Globus pallidus (tissue), 1 donor: Measurements from ENCODE around the gene PDE8A.
"Not testable (repeated sequence)": the region's sequence is repeated elsewhere in the genome, so short reads cannot be mapped to it uniquely, and the experiment has no call there.

Experiments
- DNase-seq: peaks from one replicate; pipeline ENCODE4 v3.0.0-alpha.2; 2015; ENCODE audit warnings: low spot score

Gene PDE8A

GRCh38 chr15:84961707-84962106, 19.9 kb upstream of the PDE8A start:
- DNase-seq: no peak

- DNase-seq: no peak
These were observed 18.7 kb upstream of the PDE8A start for GRCh38 chr15:84962955-84963354.

GRCh38 chr15:84967380-84967779, 14.3 kb upstream of the PDE8A start:
- no peak for DNase-seq

GRCh38 chr15:84968301-84968700, 13.4 kb upstream of the PDE8A start:
- DNase-seq: no peak

- DNase-seq: peak; percentile 83
These were observed 12.4 kb upstream of the PDE8A start for GRCh38 chr15:84969257-84969656.

- no peak for DNase-seq
These were observed 10.8 kb upstream of the PDE8A start for GRCh38 chr15:84970843-84971242.

GRCh38 chr15:84973492-84974460, 7.9 kb upstream of the PDE8A start:
- DNase-seq: no peak

GRCh38 chr15:84975871-84976351, 5.7 kb upstream of the PDE8A start:
- DNase-seq: no peak

- no peak for DNase-seq
These were observed 4.8 kb upstream of the PDE8A start for GRCh38 chr15:84976746-84977345.

GRCh38 chr15:84979651-84980050, 2.0 kb upstream of the PDE8A start:
- DNase-seq: peak; percentile 20

- DNase-seq: peak; percentile 90
These were observed 1.2 kb upstream of the PDE8A start for GRCh38 chr15:84980196-84981053.

- peak; percentile 96 for DNase-seq
These were observed 474 bp upstream of the PDE8A start for GRCh38 chr15:84981054-84981710.

- DNase-seq: peak; percentile 61
These were observed 755 bp downstream of the PDE8A start for GRCh38 chr15:84982301-84982920.

- DNase-seq: peak; percentile 40
These were observed 1.6 kb downstream of the PDE8A start for GRCh38 chr15:84983294-84983693.

GRCh38 chr15:84983711-84984110, 2.1 kb downstream of the PDE8A start:
- peak; percentile 41 for DNase-seq

- no peak for DNase-seq
These were observed 3.5 kb downstream of the PDE8A start for GRCh38 chr15:84985158-84985557.

- not testable (repeated sequence) for DNase-seq
These were observed 5.7 kb downstream of the PDE8A start for GRCh38 chr15:84987351-84987750.

- no peak for DNase-seq
These were observed 6.4 kb downstream of the PDE8A start for GRCh38 chr15:84987949-84988624.

GRCh38 chr15:84988909-84989644, 7.4 kb downstream of the PDE8A start:
- DNase-seq: no peak

- DNase-seq: no peak
These were observed 8.9 kb downstream of the PDE8A start for GRCh38 chr15:84990507-84990906.
